Measurements from ENCODE around the gene MRI1.
A peak's percentile ranks its signal among the peaks of the same experiment; 100 is the strongest.
"Not testable (repeated sequence)": the region's sequence is repeated elsewhere in the genome, so short reads cannot be mapped to it uniquely, and the experiment has no call there.

Gene MRI1

DNA sequence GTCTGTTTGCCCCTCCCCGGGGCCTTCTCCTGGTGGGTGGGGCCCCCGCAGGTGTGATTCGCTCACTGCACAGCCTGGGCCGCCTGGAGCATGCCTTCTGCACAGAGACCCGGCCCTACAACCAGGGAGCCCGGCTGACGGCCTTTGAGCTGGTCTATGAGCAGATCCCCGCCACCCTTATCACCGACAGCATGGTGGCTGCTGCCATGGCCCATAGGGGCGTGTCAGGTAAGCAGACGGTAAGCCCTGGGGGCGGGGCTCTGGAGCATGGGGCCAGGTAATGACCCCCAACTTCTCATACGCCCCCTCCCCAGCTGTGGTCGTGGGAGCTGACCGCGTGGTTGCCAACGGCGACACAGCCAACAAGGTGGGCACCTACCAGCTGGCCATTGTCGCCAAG, 4.2 kb downstream of the MRI1 start:
- no peak for DNase-seq (ENCODE audit: low read depth)
- no peak overlapping the region for H3K4me3 ChIP-seq (ENCODE audit: low read length)
- no peak for TF ChIP-seq CTCF (conservative IDR thresholded peaks at IDR 0.05; ENCODE audit: low read depth, low read length)

GRCh38 chr19:13770013-13770635, 5.8 kb downstream of the MRI1 start:
- no peak for TF ChIP-seq CTCF (conservative IDR thresholded peaks at IDR 0.05; ENCODE audit: low read depth, low read length)
- no peak for DNase-seq (ENCODE audit: low read depth)

GRCh38 chr19:13774217-13775191, 10.2 kb downstream of the MRI1 start, which contains the start of gene C19orf53:
Gene C19orf53, plus strand, starts transcription at chr19:13774456. Its CDS starts 22 bp downstream, at chr19:13774478.
- no peak for TF ChIP-seq CTCF (conservative IDR thresholded peaks at IDR 0.05; ENCODE audit: low read depth, low read length)
- peak within 1 kb of the TSS; percentile 91 for H3K4me3 ChIP-seq (ENCODE audit: low read length)
- peak; percentile 79 for DNase-seq (ENCODE audit: low read depth)

More at GRCh38 chr19:13770013-13770635, 5.8 kb downstream of the MRI1 start:
- H3K4me3 ChIP-seq (ENCODE audit: low read length), result no peak overlapping the region

GRCh38 chr19:13778398-13778797, 14.1 kb downstream of the MRI1 start:
- H3K4me3 ChIP-seq (ENCODE audit: low read length), result no peak overlapping the region
- no peak for DNase-seq (ENCODE audit: low read depth)
- no peak for TF ChIP-seq CTCF (conservative IDR thresholded peaks at IDR 0.05; ENCODE audit: low read depth, low read length)

DNA sequence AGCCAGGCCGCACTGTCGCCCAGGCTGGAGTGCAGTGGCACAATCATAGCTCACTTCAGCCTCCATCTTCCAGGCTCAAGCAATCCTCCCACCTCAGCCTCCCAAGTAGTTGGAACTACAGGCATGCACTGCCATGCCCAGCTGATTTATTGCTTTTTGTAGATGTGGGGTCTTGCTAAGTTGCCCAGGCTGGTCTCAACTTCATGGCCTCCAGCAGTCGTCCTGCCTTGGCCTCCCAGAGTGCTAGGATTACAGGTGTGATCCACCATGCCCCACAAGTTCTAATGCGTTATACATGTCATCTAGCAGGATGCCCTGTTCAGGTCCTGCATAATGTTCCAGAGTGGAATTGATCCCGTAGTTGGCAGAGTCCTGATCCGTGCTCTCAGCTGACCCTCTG, 14.5 kb downstream of the MRI1 start:
- H3K4me3 ChIP-seq (ENCODE audit: low read length), result no peak overlapping the region
- no peak for TF ChIP-seq CTCF (conservative IDR thresholded peaks at IDR 0.05; ENCODE audit: low read depth, low read length)
- no peak for DNase-seq (ENCODE audit: low read depth)

DNA sequence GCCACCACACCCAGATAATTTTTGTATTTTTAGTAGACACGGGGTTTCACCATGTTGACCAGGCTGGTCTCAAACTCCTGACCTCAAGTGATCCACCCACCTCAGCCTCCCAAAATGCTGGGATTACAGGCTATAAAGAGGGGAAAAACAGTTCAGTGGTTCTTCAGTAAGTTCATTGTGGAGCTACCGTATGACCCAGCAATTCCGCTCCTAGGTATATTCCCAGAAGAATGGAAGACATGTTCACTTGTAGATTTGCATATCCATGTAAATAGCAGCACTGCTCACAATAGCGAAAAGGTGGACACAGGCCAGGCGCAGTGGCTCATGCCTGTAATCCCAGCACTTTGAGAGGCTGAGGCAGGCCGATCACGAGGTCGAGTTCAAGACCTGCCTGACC, 15.5 kb downstream of the MRI1 start:
- H3K4me3 ChIP-seq (ENCODE audit: low read length); DNase-seq (ENCODE audit: low read depth): not testable (repeated sequence)

GRCh38 chr19:13781547-13781946, 17.2 kb downstream of the MRI1 start:
- no peak for DNase-seq (ENCODE audit: low read depth)
- no peak for TF ChIP-seq CTCF (conservative IDR thresholded peaks at IDR 0.05; ENCODE audit: low read depth, low read length)
- H3K4me3 ChIP-seq (ENCODE audit: low read length), result no peak overlapping the region

Data from retinal pigment epithelial cell (primary cell).